HG03280 (cell line): ENCODE data around the gene MAP3K5.
"Not testable (repeated sequence)": the region's sequence is repeated elsewhere in the genome, so short reads cannot be mapped to it uniquely, and the experiment has no call there.

Source experiments
- ATAC-seq: cut with Tn5 transposase; IDR thresholded peaks from one replicate; pipeline ENCODE4 v1.9.1; 2021; ENCODE audit warnings: mild to moderate bottlenecking, moderate library complexity; ENCODE audit not compliant: unreplicated experiment

The MAP3K5 gene

DNA sequence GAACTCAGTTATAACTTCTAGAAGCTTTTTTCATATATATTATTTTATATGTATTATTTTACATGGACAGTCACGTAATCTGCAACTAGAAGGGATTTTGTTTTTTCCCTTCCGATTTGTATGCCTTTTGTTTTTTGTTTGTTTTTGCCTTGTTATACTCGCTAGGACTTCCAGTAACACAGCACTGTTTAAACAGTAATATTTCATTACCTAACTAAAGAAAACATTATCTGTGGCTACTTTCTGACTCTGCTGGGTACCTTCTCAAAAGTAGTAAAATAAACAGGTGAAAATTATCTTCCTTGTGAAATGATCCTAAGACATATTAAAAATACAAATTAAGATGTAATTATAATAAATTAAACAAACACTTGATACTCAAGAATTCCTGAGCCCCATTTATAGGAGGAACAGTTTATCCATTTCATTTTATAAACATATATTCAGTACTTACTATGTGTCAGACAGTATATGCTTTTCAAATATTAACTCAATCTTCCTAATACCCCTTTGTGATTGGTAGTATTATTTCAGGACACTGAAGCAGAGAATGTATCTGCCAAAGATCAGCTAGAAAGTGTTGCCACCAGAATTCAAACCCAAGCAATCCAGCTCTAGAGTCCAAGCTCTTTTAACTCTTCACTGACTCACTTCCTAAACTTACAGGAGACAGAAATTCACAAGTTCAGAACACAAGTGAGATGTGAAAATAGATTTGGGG lies 65.3 kb downstream of the MAP3K5 start:
- ATAC-seq = no peak

DNA sequence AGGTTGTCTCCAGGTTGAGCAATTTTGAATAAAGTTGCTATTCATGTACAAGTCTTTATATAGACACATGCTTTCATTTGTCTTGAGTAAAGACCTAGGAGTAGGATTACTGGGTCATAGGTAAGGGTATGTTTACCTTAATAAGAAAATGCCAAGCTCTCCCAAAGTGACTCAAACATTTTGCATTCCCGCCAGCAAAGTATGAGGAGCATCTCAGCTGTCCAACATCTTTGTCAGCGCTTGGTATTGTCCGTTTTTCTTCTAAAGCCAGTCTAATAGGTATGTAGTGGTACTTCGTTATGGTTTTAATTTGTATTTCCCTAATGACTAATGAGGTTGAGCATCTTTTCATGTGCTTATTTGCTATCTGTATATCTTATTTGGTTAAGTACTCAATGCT lies 67.2 kb downstream of the MAP3K5 start:
- ATAC-seq = no peak

DNA sequence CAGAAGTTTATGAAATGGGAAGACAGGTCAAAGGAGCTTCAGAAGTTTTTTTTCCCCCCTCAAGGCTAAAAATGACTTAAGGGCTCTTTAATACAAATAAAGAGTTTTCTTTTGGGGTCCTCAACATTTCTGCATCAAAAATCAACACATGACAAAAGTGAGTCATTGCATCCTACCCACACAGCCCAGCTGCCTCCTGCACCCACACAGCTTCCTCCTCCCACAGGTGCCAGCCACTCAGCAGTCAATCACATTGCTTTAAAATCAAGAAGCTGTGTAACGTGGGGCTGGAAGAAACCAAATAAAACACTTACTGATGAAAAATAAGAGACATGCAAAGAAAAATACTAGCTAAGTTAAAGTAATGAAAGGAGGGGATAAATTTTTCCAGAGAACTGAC lies 68.5 kb downstream of the MAP3K5 start:
- ATAC-seq = peak; percentile 36

DNA sequence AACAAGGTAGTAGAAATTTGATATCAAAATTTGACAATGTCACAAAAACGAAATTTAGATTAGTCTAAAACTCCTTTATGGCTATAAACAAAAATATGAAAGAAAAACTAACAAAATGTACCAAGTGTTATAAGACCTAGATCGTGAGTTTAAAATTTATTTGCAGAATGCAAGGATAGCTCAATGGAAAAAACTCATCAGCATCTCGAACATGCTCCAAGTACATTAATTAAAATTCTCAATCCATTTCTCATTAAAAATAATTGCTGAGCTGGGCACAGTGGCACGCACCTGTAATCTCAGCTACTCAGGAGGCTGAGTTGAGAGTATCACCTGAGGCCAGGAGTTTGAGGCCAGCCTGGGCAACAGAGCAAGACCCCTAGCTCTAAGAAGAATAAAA lies 70.8 kb downstream of the MAP3K5 start:
- ATAC-seq = no peak

DNA sequence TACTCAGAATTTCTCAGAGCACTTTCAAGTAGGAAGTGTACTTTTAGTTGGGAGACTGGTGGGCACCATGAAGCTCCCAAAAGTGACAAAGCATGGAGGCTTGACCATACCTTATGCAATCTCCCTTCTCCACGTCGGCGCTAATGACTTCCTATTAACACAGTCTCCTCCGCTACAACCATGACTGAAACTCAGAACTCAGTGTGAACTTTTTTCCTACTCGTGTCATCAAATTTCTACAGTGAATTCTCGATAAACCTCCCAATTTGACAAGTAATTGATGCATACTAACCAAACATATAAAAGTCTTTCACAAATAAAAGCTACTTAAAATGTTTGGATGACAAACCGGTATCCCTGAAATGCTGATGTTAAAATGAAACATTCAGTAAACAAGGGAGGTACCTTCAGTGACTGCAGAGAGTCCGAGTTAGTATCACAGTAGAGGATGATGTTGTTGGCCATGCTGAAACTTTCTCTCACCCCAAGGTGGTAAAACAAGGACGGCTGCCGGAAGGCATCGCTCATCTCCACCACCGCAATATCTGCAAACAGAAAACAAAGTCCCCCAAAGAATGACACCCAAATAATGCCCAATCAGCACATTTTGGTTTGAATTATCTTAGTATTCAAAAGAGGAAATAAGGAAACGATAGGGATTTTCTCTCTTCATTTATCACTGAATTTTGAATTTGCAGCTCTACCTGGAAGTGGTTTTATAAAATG lies 72.1 kb downstream of the MAP3K5 start:
- peak; percentile 62 for ATAC-seq

DNA sequence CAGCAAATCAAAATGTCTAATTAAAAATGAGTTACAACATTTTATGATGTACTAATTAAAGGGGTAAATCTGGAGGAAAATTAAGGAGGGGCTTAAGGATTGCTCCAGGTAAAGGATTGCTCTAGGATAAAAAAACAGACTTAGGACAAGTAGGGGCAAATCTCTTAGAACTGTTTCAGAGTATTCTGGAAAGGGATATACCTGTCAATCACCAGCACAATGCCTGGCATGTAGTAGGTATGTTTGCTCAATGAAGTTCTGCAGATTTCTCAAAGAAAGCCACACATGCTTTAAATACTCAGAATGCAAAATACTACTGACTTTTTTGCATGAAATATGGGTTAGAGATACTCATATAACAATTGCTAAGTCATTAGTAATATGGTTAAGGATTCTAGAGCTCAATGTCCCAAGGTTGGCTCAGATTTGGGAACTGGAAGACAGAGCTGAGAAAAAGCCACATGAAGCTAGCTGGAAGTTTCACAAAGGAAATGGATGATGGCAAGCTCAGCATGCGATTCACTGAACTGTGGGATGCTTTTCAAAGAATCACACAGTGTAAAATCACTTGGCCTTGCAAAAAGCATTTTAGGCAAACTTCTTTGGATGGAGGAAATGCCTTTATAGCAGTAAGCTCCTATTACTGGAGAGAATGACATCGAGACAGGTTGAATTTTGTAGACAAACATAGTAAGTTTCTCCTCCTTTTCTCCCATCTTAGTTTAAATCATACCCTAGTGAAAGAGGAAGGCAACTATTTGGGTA lies 72.8 kb downstream of the MAP3K5 start:
- ATAC-seq = peak; percentile 43

DNA sequence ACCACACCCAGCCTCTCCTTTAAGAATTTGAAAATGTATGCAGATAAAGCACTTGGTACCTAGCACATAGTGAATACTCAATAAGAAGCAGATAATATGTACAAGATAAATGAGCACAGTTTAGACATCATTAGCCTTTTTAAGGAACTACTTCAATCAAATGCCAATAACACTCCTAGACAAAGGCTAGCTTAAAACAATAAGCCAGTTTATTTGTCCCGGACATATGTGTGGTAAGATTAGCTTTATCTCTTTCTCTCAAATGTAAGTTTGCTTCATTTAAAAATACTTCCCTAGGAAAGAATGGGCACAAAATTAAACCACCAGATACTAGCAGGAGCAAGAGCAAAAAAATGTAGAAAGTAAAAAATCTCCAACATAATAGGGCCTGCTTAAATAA lies 73.8 kb downstream of the MAP3K5 start:
- no peak for ATAC-seq

DNA sequence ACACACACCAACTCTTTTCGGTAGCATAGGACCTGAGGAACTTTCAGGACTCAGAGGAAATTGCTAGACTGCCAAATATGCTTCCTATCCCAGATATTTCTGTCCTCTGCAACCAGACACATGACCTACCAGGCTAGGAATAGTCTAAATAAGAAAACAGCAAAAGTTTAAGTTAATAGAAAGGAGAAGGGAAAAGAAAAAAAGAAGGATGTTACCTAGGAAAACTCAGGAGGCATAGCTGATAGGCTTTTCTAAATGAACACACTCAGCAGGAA lies 74.6 kb downstream of the MAP3K5 start:
- no peak for ATAC-seq

DNA sequence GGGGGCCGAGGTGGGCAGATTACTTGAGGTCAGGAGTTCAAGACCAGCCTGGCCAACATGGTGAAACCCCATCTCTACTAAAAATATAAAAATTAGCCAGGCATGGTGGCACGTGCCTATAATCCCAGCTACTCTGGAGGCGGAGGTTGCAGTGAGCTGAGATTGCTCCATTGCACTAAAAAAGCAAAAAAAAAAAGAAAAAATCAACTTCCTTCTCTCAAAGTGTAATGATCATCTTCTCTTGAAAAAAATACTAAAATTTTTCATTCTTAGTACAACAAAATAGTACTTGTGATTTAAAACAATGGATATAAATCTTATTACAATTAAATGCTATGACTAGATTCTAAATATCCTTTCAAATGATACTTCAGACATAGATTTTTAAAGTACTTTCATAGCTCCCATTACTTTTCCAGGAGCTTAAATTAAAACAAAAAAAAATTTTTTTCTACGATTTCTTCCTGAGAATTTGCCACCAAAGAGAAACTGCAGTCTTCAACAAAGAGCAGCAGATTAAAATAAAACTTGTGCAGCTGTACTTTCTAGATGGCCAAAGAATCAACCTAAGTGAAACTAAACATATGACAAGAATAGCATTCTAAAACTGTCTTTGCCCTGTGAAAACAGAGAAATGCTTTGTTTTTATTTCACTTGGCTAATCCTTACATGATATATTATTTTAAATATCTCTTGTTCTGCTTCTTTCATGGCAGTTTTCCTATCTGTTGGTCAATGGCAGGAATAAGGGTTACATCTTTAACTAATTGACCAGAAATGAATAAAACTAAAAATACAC lies 75.2 kb downstream of the MAP3K5 start:
- ATAC-seq = peak; percentile 55

DNA sequence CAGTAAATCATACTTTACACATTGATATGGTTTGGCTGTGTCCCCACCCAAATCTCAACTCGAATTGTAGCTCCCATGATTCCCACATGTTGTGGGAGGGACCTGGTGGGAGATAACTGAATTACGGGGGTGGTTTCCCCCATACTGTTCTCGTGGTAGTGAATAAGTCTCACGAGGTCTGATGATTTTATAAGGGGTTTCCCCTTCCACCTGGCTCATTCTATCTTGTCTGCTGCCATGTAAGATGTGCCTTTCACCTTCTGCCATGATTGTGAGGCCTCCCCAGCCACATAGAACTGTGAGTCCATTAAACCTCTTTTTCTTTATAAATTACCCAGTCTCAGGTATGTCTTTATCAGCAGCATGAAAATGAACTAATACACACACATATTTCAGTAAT lies 79.6 kb downstream of the MAP3K5 start:
- ATAC-seq = not testable (repeated sequence)

DNA sequence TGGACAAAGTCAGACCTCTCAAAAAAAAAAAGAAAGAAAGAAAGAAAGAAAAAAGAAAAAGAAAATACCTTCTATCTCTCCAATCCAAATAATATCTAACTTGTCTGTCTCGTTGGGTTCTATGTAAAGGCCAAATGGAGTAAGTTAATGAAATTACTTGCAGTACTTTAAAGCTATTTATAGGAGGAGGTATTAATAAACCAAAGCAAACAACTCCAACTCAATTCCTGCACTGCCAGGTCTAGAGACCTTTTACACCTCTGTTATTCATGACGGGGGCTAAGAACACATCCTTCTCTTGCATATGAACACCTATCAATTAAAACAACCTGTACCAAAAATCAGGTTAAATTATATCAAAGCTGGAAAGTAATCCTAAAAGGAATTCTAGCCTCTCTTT lies 80.6 kb downstream of the MAP3K5 start:
- no peak for ATAC-seq

DNA sequence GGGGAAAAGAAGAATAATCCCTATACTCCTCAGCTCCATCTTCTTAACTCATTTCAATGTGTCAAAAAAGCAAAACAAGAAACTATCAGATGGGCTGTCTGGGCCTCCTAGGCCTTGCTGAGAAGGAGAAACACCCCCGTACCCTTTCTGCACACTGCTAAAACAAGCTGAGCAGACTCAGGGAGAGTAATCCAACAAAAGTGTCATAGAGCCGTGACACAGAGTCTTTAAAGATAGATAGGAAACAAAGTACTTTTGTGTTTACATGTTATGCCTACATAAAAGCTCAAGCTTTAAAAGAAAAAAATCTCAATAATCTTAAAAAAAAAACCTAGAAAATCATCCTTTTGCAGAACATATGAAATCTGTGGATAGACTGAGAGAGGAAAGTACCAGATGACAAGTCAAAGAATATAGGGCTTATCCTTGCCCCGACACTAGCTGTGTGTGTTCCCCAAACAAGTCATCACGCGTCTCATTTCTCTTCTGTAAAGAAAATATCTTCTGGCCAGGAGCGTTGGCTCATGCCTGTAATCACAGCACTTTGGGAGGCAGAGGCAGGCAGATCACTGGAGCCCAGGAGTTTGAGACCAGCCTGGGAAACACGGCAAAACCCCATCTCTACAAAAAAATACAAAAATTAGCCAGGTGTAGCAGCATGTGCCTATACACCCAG lies 81.3 kb downstream of the MAP3K5 start:
- no peak for ATAC-seq

DNA sequence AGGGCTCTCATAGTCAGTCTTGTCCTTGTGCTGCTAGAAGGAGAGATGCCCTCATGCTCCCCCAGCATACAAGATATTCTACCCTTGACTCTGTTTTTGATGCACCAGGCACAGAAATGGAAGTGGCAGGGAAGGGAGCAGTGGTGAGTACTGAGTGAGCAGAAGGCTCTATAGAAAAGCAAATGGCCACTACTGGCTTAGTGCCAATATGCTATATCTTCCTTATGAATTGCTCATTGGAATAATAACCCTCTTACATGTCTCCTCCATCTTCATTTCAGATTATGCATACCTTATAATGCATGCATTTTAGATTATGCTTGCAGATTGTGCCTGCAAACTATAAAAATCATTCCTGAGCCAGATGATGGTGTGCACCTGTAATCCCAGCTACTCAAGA lies 82.8 kb downstream of the MAP3K5 start:
- no peak for ATAC-seq

DNA sequence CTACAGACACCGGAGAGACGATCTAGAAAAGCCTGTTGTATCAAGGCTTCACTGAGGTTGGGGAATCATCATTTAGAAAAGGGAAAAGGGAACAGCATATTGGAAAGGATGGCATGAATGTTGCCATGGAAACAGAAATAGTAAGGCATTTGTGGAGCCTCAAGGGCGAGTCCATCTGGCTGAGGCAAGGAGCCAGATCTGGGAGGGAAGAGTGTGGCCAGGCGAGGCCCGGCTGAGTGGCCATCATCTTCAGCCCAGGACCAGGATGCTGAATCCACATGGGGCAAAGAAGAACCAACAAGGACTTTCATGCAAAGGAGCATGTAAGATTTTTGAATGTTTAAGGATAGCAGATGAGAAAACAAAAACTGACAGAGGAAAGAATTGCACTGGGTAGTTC lies 85.8 kb downstream of the MAP3K5 start:
- ATAC-seq = no peak

DNA sequence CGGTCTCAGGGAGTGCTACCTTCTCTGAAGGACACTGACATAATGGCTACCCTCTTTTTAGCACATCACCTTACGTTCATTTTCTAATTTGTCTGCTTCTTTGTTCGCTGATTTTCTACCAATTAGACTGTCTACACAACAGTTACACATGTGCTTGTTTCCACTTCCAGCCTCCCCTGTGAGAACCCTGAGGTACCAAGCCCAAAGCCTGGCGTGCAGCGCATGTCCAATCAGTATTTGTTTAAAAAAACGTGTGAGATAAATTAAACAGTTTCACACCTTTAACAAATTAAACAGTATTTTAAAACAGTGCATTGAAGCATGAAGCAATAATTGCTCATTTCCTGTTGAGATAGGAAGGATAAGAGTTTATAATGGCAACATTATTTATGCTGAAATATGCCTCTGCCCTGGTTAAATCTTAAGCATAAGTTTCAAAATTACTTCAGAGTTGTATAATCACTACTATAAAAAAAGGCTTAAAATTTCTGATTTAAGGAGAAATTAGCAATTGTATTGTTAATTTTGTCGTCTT lies 88.9 kb downstream of the MAP3K5 start:
- ATAC-seq = no peak

DNA sequence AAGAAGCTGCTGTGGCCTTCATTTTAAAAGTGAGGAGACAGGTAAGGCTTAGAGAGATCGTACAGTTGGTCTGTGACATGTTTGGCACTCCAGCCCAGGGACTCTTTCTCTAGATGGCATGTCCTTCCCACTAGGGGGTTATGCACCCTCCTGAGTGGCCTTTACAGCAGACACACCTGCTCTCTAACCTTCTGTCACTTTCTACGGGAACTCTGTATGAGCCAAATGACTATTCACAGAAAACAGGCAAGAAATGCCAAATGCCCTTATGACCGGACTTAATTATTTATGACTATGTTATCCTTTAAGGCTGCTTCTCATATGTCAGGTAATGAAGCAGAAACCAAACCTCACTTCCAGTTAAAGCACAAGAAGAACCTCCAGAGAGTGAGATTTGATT lies 91.2 kb downstream of the MAP3K5 start:
- no peak for ATAC-seq

DNA sequence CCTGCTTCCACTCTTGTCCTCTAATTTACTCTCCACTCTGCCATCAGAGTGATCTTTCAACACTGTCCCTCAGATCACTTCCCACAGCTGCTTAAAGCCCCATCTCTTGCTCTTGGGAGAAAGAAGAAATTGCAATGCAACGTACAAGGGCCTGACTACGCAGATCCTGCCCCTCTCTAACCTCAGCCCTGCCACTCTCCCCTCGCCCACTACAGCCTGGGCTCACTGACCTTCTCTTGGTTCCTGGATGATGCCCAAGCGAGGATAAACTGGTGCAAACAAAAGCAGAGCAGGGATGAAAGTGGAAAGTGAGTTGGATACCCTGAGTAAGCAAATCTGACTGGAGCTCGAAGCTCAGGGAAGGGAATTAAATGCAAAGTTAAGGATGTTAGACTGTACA lies 92.9 kb downstream of the MAP3K5 start:
- ATAC-seq = no peak

DNA sequence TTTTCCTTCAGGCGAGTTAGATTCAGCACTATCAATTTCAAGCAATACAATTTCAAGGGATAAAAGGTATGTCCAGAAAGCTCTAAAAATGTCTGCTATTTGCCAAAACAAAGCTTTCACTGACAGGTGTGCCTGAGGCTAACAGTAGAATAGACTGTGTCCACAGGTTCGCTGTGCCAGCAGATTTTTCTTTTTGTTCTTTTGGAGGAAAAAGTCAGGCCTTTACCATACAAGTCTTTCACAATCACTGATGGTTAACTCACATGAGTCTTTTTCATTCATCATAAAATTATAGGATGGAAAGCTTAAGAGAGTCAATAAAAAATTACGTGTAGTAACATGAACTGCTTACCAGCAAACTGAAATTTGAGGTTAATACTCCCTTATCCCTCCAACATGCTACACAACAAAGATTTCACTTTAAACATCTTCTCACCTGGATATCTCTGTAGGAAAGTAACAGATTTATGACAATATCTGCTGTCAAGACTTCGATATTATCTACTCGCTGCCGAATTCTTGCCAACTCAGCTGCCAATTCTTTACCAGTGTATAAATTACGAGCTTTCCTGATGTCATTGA lies 95.4 kb downstream of the MAP3K5 start:
- ATAC-seq = no peak

DNA sequence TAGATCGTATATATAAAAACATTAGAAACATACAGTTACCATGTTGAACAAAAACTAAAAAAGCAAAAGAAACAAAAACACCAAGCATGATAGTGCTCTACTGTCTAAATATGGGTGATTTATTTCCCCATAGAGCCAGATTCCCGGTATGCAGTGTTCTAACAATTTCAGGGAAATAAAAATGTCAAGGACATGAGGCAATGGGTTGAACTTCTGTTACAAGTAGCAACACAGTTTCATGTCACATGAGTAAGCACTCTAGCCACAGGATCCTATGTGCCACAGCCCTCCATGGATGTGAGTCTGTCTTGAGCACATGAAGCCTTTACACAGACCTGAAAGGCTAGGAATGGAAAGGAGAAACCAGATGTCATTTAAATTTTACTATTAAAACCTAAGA lies 96.0 kb downstream of the MAP3K5 start:
- ATAC-seq = no peak

DNA sequence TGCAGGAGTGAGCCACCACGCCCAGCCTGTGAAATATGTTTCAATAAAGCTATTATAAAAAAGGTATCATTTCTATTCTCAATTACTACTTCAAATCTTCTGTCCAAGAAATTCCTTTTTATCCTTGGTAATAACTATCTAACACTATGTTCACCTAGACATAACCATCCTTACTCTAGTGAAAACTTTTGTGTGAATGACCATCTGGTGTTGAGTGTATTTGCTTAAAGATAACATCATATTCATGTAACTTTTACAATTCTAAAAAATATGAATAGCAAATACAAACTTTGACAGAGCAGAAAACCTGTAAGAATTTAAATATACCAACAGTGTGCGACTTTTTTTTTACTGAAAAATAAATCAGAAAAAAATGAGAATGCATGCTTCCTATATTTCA lies 96.9 kb downstream of the MAP3K5 start:
- ATAC-seq = no peak
